RWPE2 (cell line): Measurements from ENCODE around the gene TSC22D3.

Experiments
- ATAC-seq: fragments of 200-7000 bp; cut with Tn5 transposase; 3 replicates; pipeline ENCODE4 v1.9.1; 2021; ENCODE audit warnings: low read depth
- DNase-seq: peaks from one replicate; pipeline ENCODE4 v3.0.0-alpha.2; 2020; ENCODE audit warnings: low spot score
- H3K27ac ChIP-seq: fragments of 450-650 bp; 2 replicates; pipeline ENCODE4 v1.5.1; 2017; ENCODE audit warnings: mild to moderate bottlenecking; ENCODE audit not compliant: poor library complexity, severe bottlenecking
- H3K27me3 ChIP-seq: fragments of 250-450 bp; sonication (Bioruptor Pico); 2 replicates; pipeline ENCODE4 v1.5.1; 2021; ENCODE audit warnings: mild to moderate bottlenecking, moderate library complexity; ENCODE audit not compliant: insufficient read depth, poor library complexity, severe bottlenecking
- H3K36me3 ChIP-seq: fragments of 250-450 bp; sonication (Bioruptor Pico); 2 replicates; pipeline ENCODE4 v1.5.1; 2020; ENCODE audit warnings: low read depth, mild to moderate bottlenecking, moderate library complexity
- H3K4me1 ChIP-seq: fragments of 250-450 bp; sonication (Bioruptor Pico); 2 replicates; pipeline ENCODE4 v1.5.1; 2021; ENCODE audit warnings: mild to moderate bottlenecking, moderate library complexity; ENCODE audit not compliant: insufficient read depth, poor library complexity, severe bottlenecking
- H3K4me3 ChIP-seq: fragments of 250-450 bp; sonication (Bioruptor Pico); 2 replicates; pipeline ENCODE4 v1.5.1; 2021; ENCODE audit warnings: mild to moderate bottlenecking, moderate library complexity; ENCODE audit not compliant: severe bottlenecking
- H3K9me3 ChIP-seq: fragments of 250-450 bp; sonication (Bioruptor Pico); 2 replicates; pipeline ENCODE4 v1.5.1; 2021; ENCODE audit warnings: mild to moderate bottlenecking, moderate library complexity; ENCODE audit not compliant: severe bottlenecking
- TF ChIP-seq, protein P1 (sequence below): fragments of 450-650 bp; IDR thresholded peaks from one replicate; pipeline ENCODE4 v1.5.1; 2017; ENCODE audit warnings: mild to moderate bottlenecking, moderate library complexity; ENCODE audit not compliant: poor library complexity, severe bottlenecking

The TSC22D3 gene

GRCh38 chrX:107725761-107726555 is 49.6 kb downstream of the TSC22D3 start:
- Histone ChIP-seq H3K9me3 (no peaks in the 10 kb centered on the region), H3K27me3 (no peaks in the 10 kb centered on the region), H3K4me3 (no peak overlapping the region), H3K27ac (peak overlapping the region; percentile 54), H3K4me1 (peaks cover 33% of the 10 kb centered on the region), H3K36me3 (no peaks in the 10 kb centered on the region)
- DNase-seq (no peak), ATAC-seq (peak; percentile 91)
- TF ChIP-seq, protein P1, sequence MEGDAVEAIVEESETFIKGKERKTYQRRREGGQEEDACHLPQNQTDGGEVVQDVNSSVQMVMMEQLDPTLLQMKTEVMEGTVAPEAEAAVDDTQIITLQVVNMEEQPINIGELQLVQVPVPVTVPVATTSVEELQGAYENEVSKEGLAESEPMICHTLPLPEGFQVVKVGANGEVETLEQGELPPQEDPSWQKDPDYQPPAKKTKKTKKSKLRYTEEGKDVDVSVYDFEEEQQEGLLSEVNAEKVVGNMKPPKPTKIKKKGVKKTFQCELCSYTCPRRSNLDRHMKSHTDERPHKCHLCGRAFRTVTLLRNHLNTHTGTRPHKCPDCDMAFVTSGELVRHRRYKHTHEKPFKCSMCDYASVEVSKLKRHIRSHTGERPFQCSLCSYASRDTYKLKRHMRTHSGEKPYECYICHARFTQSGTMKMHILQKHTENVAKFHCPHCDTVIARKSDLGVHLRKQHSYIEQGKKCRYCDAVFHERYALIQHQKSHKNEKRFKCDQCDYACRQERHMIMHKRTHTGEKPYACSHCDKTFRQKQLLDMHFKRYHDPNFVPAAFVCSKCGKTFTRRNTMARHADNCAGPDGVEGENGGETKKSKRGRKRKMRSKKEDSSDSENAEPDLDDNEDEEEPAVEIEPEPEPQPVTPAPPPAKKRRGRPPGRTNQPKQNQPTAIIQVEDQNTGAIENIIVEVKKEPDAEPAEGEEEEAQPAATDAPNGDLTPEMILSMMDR, result no peak

DNA sequence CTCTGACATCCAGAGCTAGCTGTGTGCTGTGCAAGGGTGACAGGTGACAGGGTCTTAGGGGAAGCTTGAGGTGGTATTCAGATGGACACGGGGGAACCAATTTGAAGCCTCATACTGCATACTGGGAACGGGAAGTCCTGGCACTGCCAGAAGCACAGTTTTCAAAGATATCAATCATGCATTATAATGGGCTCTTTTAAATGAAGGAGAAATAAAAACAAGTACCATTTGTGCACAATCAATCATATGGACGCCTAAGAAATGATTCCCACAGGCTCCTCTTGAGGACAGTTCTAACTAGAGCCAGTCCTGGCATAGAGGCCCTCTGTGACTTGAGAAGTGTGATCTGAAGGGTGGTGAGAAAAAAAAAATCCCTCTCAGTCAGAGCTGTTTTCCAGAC is 50.9 kb downstream of the TSC22D3 start:
- no peaks in the 10 kb centered on the region for H3K36me3 ChIP-seq
- no peak overlapping the region for H3K4me3 ChIP-seq
- peaks cover 26% of the 10 kb centered on the region for H3K4me1 ChIP-seq
- no peak overlapping the region for H3K27ac ChIP-seq
- no peaks in the 10 kb centered on the region for H3K9me3 ChIP-seq
- ATAC-seq, result no peak
- DNase-seq, result no peak
- no peaks in the 10 kb centered on the region for H3K27me3 ChIP-seq
- TF ChIP-seq, protein P1, result no peak

DNA sequence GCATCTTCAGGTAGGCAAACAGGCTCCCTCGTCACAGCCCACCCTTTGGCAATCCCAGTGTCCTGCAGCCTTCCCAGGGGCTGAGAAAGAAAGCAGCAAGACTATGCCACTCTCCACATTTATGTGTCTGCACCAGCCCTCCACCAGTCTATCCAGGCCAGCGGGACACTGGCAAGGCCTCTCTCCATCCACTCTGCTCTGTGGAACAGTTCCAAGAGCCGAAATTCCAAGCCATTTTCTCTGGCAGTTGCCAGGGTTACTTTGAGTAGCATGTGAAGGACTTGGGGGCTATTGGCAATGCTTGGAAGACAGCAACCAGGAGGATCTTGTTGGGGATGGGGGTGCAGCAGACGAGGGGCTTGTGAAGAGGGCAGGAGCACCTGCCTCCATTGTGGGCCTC is 52.1 kb downstream of the TSC22D3 start:
- Histone ChIP-seq H3K4me1 (peaks cover 21% of the 10 kb centered on the region), H3K27ac (no peak overlapping the region), H3K36me3 (no peaks in the 10 kb centered on the region), H3K9me3 (no peaks in the 10 kb centered on the region), H3K27me3 (no peaks in the 10 kb centered on the region), H3K4me3 (no peak overlapping the region)
- ATAC-seq, result no peak
- DNase-seq, result no peak
- TF ChIP-seq, protein P1, result no peak

- Histone ChIP-seq H3K9me3 (no peaks in the 10 kb centered on the region), H3K27me3 (no peaks in the 10 kb centered on the region), H3K4me3 (no peak overlapping the region), H3K27ac (no peak overlapping the region), H3K36me3 (no peaks in the 10 kb centered on the region), H3K4me1 (peaks cover 35% of the 10 kb centered on the region)
- DNase-seq, result no peak
- TF ChIP-seq, protein P1, result no peak
- ATAC-seq, result no peak
These were observed 53.5 kb downstream of the TSC22D3 start for GRCh38 chrX:107721966-107722707.
